Activated T-cell treated with anti-CD3 and anti-CD28 coated beads, Interleukin-2, amount 50 U/mL, for 48 hours (primary cell): ENCODE measurements around the gene THBS3.

Source experiments
- DNase-seq, 2 experiments: peaks; one replicate each; pipeline ENCODE4 v3.0.0-alpha.2; 2020

THBS3 gene

GRCh38 chr1:155186794-155187455, 20.8 kb downstream of the THBS3 start:
- no peak for DNase-seq

- no peak for DNase-seq
These were observed 21.5 kb downstream of the THBS3 start for GRCh38 chr1:155186067-155186793.

- no peak for DNase-seq
These were observed 22.0 kb downstream of the THBS3 start for GRCh38 chr1:155185783-155186066.

GRCh38 chr1:155184835-155185782, 22.6 kb downstream of the THBS3 start:
- no peak for DNase-seq

GRCh38 chr1:155184351-155184811, 23.3 kb downstream of the THBS3 start:
- DNase-seq, result no peak

GRCh38 chr1:155183775-155184221, 23.9 kb downstream of the THBS3 start:
- DNase-seq, result no peak

GRCh38 chr1:155182052-155182550, 25.6 kb downstream of the THBS3 start:
- DNase-seq, result no peak

- no peak for DNase-seq
These were observed 26.2 kb downstream of the THBS3 start for GRCh38 chr1:155181371-155182051.

- no peak for DNase-seq
These were observed 28.3 kb downstream of the THBS3 start for GRCh38 chr1:155179112-155180031.

- peak in 1 of 2 experiments; percentile 7 for DNase-seq
These were observed 29.1 kb downstream of the THBS3 start for GRCh38 chr1:155178441-155179111.

GRCh38 chr1:155177918-155178281, 29.8 kb downstream of the THBS3 start:
- DNase-seq, result peak in 1 of 2 experiments; percentile 11

- DNase-seq, result no peak
These were observed 30.3 kb downstream of the THBS3 start for GRCh38 chr1:155177192-155177917.

GRCh38 chr1:155176544-155177071, 31.1 kb downstream of the THBS3 start:
- DNase-seq, result peak; percentile 92 to 93

- DNase-seq, result peak; percentile 56 to 58
These were observed 31.7 kb downstream of the THBS3 start for GRCh38 chr1:155175927-155176371.

- peak in 1 of 2 experiments; percentile 22 for DNase-seq
These were observed 32.3 kb downstream of the THBS3 start for GRCh38 chr1:155175281-155175926.

- DNase-seq, result peak; percentile 52 to 66
These were observed 33.1 kb downstream of the THBS3 start for GRCh38 chr1:155174324-155175280.

- peak; percentile 80 to 81 for DNase-seq
These were observed 34.0 kb downstream of the THBS3 start, which contains the start of gene TRIM46 for GRCh38 chr1:155173478-155174323. Gene TRIM46, plus strand, starts transcription at chr1:155173849. Its CDS starts 118 bp downstream, at chr1:155173967.
